Activated CD8-positive, alpha-beta memory T cell treated with anti-CD3 and anti-CD28 coated beads, Interleukin-2, amount 10 ng/mL, durations not matched to agents 7 days and 5 days (primary cell): ENCODE data around the gene XRCC4. TPM values are rescaled to one million over a fixed set of nuclear protein-coding genes. Genes with fewer than 3 reads are reported as not detected.
"Not testable (repeated sequence)": the region's sequence is repeated elsewhere in the genome, so short reads cannot be mapped to it uniquely, and the experiment has no call there.

Experiments
- ATAC-seq: fragments of 150-1000 bp; cut with Tn5 transposase; one replicate; pipeline ENCODE4 v1.10.0; 2021; ENCODE audit warnings: moderate library complexity
- CTCF ChIA-PET: fragments of 350-600 bp; sonication (Branson Sonifier 250); formaldehyde crosslinking; loops from one replicate; lab custom pipeline; 2021; ENCODE audit warnings: antibody characterized with exemption; lab: Charles Lee
- DNase-seq: peaks from one replicate; pipeline ENCODE4 v3.0.0-alpha.2; 2020
- H3K27ac Mint-ChIP-seq: one replicate; pipeline ENCODE4 v1.8.0; 2021; ENCODE audit warnings: mild to moderate bottlenecking, mixed read lengths
- H3K27me3 Mint-ChIP-seq: one replicate; pipeline ENCODE4 v1.8.0; 2021; ENCODE audit warnings: mixed read lengths
- H3K36me3 Mint-ChIP-seq: one replicate; pipeline ENCODE4 v1.8.0; 2021; ENCODE audit warnings: mild to moderate bottlenecking, mixed read lengths
- H3K4me1 Mint-ChIP-seq: one replicate; pipeline ENCODE4 v1.8.0; 2021; ENCODE audit warnings: mixed read lengths
- H3K4me3 Mint-ChIP-seq: one replicate; pipeline ENCODE4 v1.8.0; 2021; ENCODE audit warnings: mild to moderate bottlenecking, moderate library complexity, mixed read lengths
- H3K9me3 Mint-ChIP-seq: one replicate; pipeline ENCODE4 v1.8.0; 2022; ENCODE audit warnings: low read depth, mixed read lengths
- total RNA-seq, 2 experiments: library from RNA; stranded (reverse); gene quantifications; one replicate each; pipeline ENCODE4 v1.2.3, GENCODE V29; 2021

XRCC4 gene
- total RNA-seq, 2 experiments from 2014 or later: 11.3 to 11.9 TPM

- no peak for ATAC-seq
- Mint-ChIP-seq H3K27me3 (no peaks in the 10 kb centered on the region), H3K4me1 (no peaks in the 10 kb centered on the region), H3K9me3 (no peaks in the 10 kb centered on the region), H3K36me3 (peaks cover 1% of the 10 kb centered on the region), H3K27ac (no peak overlapping the region), H3K4me3 (no peak overlapping the region)
- CTCF ChIA-PET: no interaction called here
- no peak for DNase-seq
Measured at GRCh38 chr5:83253720-83254119, 176.4 kb downstream of the XRCC4 start.

GRCh38 chr5:83255268-83255667 is 177.9 kb downstream of the XRCC4 start:
- no peak overlapping the region for H3K27ac Mint-ChIP-seq
- H3K4me3 Mint-ChIP-seq: no peak overlapping the region
- no peaks in the 10 kb centered on the region for H3K9me3 Mint-ChIP-seq
- H3K36me3 Mint-ChIP-seq: peaks cover 1% of the 10 kb centered on the region
- DNase-seq (no peak), ATAC-seq (no peak)
- H3K4me1 Mint-ChIP-seq: no peaks in the 10 kb centered on the region
- H3K27me3 Mint-ChIP-seq: no peaks in the 10 kb centered on the region
- CTCF ChIA-PET: no interaction called here

- DNase-seq: no peak
- Mint-ChIP-seq H3K9me3 (no peaks in the 10 kb centered on the region), H3K36me3 (peaks cover 1% of the 10 kb centered on the region), H3K4me1 (no peaks in the 10 kb centered on the region), H3K4me3 (no peak overlapping the region), H3K27me3 (no peaks in the 10 kb centered on the region), H3K27ac (no peak overlapping the region)
- CTCF ChIA-PET: no interaction called here
- ATAC-seq: no peak
Measured at GRCh38 chr5:83256091-83256780, 178.9 kb downstream of the XRCC4 start.

GRCh38 chr5:83257684-83258083 is 180.3 kb downstream of the XRCC4 start:
- H3K4me3 Mint-ChIP-seq, CTCF ChIA-PET, ATAC-seq, H3K4me1 Mint-ChIP-seq, H3K9me3 Mint-ChIP-seq, H3K27me3 Mint-ChIP-seq, H3K36me3 Mint-ChIP-seq, DNase-seq, H3K27ac Mint-ChIP-seq: not testable (repeated sequence)

GRCh38 chr5:83265318-83265717 is 188.0 kb downstream of the XRCC4 start:
- H3K27me3 Mint-ChIP-seq: no peaks in the 10 kb centered on the region
- no peak for ATAC-seq
- no peaks in the 10 kb centered on the region for H3K4me1 Mint-ChIP-seq
- H3K4me3 Mint-ChIP-seq: no peak overlapping the region
- no peaks in the 10 kb centered on the region for H3K9me3 Mint-ChIP-seq
- CTCF ChIA-PET: no interaction called here
- no peaks in the 10 kb centered on the region for H3K36me3 Mint-ChIP-seq
- H3K27ac Mint-ChIP-seq: no peak overlapping the region
- no peak for DNase-seq

- no peaks in the 10 kb centered on the region for H3K4me1 Mint-ChIP-seq
- no peaks in the 10 kb centered on the region for H3K36me3 Mint-ChIP-seq
- ATAC-seq: no peak
- H3K27ac Mint-ChIP-seq: no peak overlapping the region
- DNase-seq: no peak
- H3K4me3 Mint-ChIP-seq: no peak overlapping the region
- CTCF ChIA-PET: interaction anchor here (1.1 kb wide), 1 partner anchor 9 kb away, joined by 3 read pairs; no protein-coding TSS in a partner anchor
- H3K9me3 Mint-ChIP-seq: peaks cover 2% of the 10 kb centered on the region
- H3K27me3 Mint-ChIP-seq: no peaks in the 10 kb centered on the region
Measured at GRCh38 chr5:83270311-83270710, 193.0 kb downstream of the XRCC4 start.

- no peaks in the 10 kb centered on the region for H3K4me1 Mint-ChIP-seq
- no peaks in the 10 kb centered on the region for H3K27me3 Mint-ChIP-seq
- DNase-seq (no peak), ATAC-seq (no peak)
- CTCF ChIA-PET: no interaction called here
- no peak overlapping the region for H3K4me3 Mint-ChIP-seq
- no peak overlapping the region for H3K27ac Mint-ChIP-seq
- H3K36me3 Mint-ChIP-seq: no peaks in the 10 kb centered on the region
- peaks cover 2% of the 10 kb centered on the region for H3K9me3 Mint-ChIP-seq
Measured at GRCh38 chr5:83277154-83277553, 199.8 kb downstream of the XRCC4 start.

- H3K9me3 Mint-ChIP-seq: peaks cover 2% of the 10 kb centered on the region
- H3K36me3 Mint-ChIP-seq: no peaks in the 10 kb centered on the region
- DNase-seq: no peak
- no peaks in the 10 kb centered on the region for H3K4me1 Mint-ChIP-seq
- no peaks in the 10 kb centered on the region for H3K27me3 Mint-ChIP-seq
- H3K4me3 Mint-ChIP-seq: no peak overlapping the region
- CTCF ChIA-PET: no interaction called here
- no peak for ATAC-seq
- H3K27ac Mint-ChIP-seq: no peak overlapping the region
Measured at GRCh38 chr5:83277953-83278352, 200.6 kb downstream of the XRCC4 start.

- DNase-seq (no peak), ATAC-seq (no peak)
- Mint-ChIP-seq H3K4me1 (no peaks in the 10 kb centered on the region), H3K4me3 (no peak overlapping the region), H3K36me3 (peaks cover 2% of the 10 kb centered on the region), H3K27ac (no peak overlapping the region), H3K27me3 (no peaks in the 10 kb centered on the region), H3K9me3 (no peaks in the 10 kb centered on the region)
- CTCF ChIA-PET: no interaction called here
Measured at GRCh38 chr5:83281176-83281575, 203.8 kb downstream of the XRCC4 start.

GRCh38 chr5:83281658-83282057 is 204.3 kb downstream of the XRCC4 start:
- no peaks in the 10 kb centered on the region for H3K27me3 Mint-ChIP-seq
- DNase-seq (no peak), ATAC-seq (no peak)
- no peak overlapping the region for H3K4me3 Mint-ChIP-seq
- H3K9me3 Mint-ChIP-seq: no peaks in the 10 kb centered on the region
- H3K27ac Mint-ChIP-seq: no peak overlapping the region
- no peaks in the 10 kb centered on the region for H3K4me1 Mint-ChIP-seq
- H3K36me3 Mint-ChIP-seq: peaks cover 2% of the 10 kb centered on the region
- CTCF ChIA-PET: no interaction called here

GRCh38 chr5:83283761-83284160 is 206.4 kb downstream of the XRCC4 start:
- Mint-ChIP-seq H3K9me3 (no peaks in the 10 kb centered on the region), H3K36me3 (peaks cover 2% of the 10 kb centered on the region), H3K27me3 (no peaks in the 10 kb centered on the region), H3K27ac (no peak overlapping the region), H3K4me3 (no peak overlapping the region), H3K4me1 (no peaks in the 10 kb centered on the region)
- no peak for DNase-seq
- no peak for ATAC-seq
- CTCF ChIA-PET: no interaction called here

GRCh38 chr5:83285661-83286398 is 208.5 kb downstream of the XRCC4 start:
- no peak overlapping the region for H3K4me3 Mint-ChIP-seq
- peaks cover 2% of the 10 kb centered on the region for H3K36me3 Mint-ChIP-seq
- H3K4me1 Mint-ChIP-seq: no peaks in the 10 kb centered on the region
- DNase-seq (no peak), ATAC-seq (no peak)
- H3K27ac Mint-ChIP-seq: no peak overlapping the region
- no peaks in the 10 kb centered on the region for H3K9me3 Mint-ChIP-seq
- CTCF ChIA-PET: no interaction called here
- H3K27me3 Mint-ChIP-seq: no peaks in the 10 kb centered on the region

GRCh38 chr5:83294246-83294645 is 216.9 kb downstream of the XRCC4 start:
- no peak overlapping the region for H3K4me3 Mint-ChIP-seq
- H3K9me3 Mint-ChIP-seq: peaks cover 1% of the 10 kb centered on the region
- H3K4me1 Mint-ChIP-seq: no peaks in the 10 kb centered on the region
- H3K27me3 Mint-ChIP-seq: no peaks in the 10 kb centered on the region
- CTCF ChIA-PET: no interaction called here
- no peak overlapping the region for H3K27ac Mint-ChIP-seq
- no peaks in the 10 kb centered on the region for H3K36me3 Mint-ChIP-seq
- ATAC-seq (no peak), DNase-seq (no peak)

GRCh38 chr5:83299353-83299752 is 222.0 kb downstream of the XRCC4 start:
- H3K36me3 Mint-ChIP-seq: peaks cover 6% of the 10 kb centered on the region
- no peak overlapping the region for H3K27ac Mint-ChIP-seq
- no peaks in the 10 kb centered on the region for H3K27me3 Mint-ChIP-seq
- DNase-seq: no peak
- H3K4me1 Mint-ChIP-seq: peaks cover 6% of the 10 kb centered on the region
- no peak overlapping the region for H3K4me3 Mint-ChIP-seq
- no peak for ATAC-seq
- peaks cover 7% of the 10 kb centered on the region for H3K9me3 Mint-ChIP-seq
- CTCF ChIA-PET: no interaction called here
